HG03439 (cell line): ENCODE data around the gene PTF1A.
A peak's percentile ranks its signal among the peaks of the same experiment; 100 is the strongest.

Experiments
- ATAC-seq: cut with Tn5 transposase; IDR thresholded peaks from one replicate; pipeline ENCODE4 v1.9.1; 2021; ENCODE audit warnings: mild to moderate bottlenecking, moderate library complexity; ENCODE audit not compliant: unreplicated experiment

Gene PTF1A

GRCh38 chr10:23191764-23192711, at the start of gene PTF1A:
Gene PTF1A, plus strand, starts transcription at chr10:23192312. Its CDS starts 219 bp downstream, at chr10:23192531.
- ATAC-seq = no peak

- no peak for ATAC-seq
Measured at GRCh38 chr10:23146258-23146657, 45.9 kb upstream of the PTF1A start.

GRCh38 chr10:23147035-23147434, 45.1 kb upstream of the PTF1A start:
- ATAC-seq = no peak

GRCh38 chr10:23148214-23148613, 43.9 kb upstream of the PTF1A start:
- no peak for ATAC-seq

GRCh38 chr10:23150091-23150490, 42.0 kb upstream of the PTF1A start:
- ATAC-seq = no peak

- no peak for ATAC-seq
Measured at GRCh38 chr10:23150610-23151009, 41.5 kb upstream of the PTF1A start.

- ATAC-seq = no peak
Measured at GRCh38 chr10:23151071-23151470, 41.0 kb upstream of the PTF1A start.

- no peak for ATAC-seq
Measured at GRCh38 chr10:23155169-23155568, 36.9 kb upstream of the PTF1A start.

- ATAC-seq = no peak
Measured at GRCh38 chr10:23156447-23157150, 35.5 kb upstream of the PTF1A start.

GRCh38 chr10:23157239-23157681, 34.9 kb upstream of the PTF1A start:
- ATAC-seq = no peak

- ATAC-seq = no peak
Measured at GRCh38 chr10:23157691-23158369, 34.3 kb upstream of the PTF1A start.

- ATAC-seq = peak; percentile 65
Measured at GRCh38 chr10:23158370-23158769, 33.7 kb upstream of the PTF1A start.

GRCh38 chr10:23171232-23171876, 20.8 kb upstream of the PTF1A start:
- no peak for ATAC-seq

GRCh38 chr10:23172429-23173213, 19.5 kb upstream of the PTF1A start:
- no peak for ATAC-seq

- ATAC-seq = no peak
Measured at GRCh38 chr10:23173214-23174073, 18.7 kb upstream of the PTF1A start.

- no peak for ATAC-seq
Measured at GRCh38 chr10:23174074-23174976, 17.8 kb upstream of the PTF1A start.

- no peak for ATAC-seq
Measured at GRCh38 chr10:23174977-23175512, 17.1 kb upstream of the PTF1A start.

- no peak for ATAC-seq
Measured at GRCh38 chr10:23186178-23186577, 5.9 kb upstream of the PTF1A start.
